B cell (primary cell): Measurements from ENCODE around the gene SLC38A10. TPM values are rescaled to one million over a fixed set of nuclear protein-coding genes. Genes with fewer than 3 reads are reported as not detected.
A peak's percentile ranks its signal among the peaks of the same experiment; 100 is the strongest.

Experiments
- ATAC-seq: fragments of 200-7000 bp; cut with Tn5 transposase; one replicate; pipeline ENCODE4 v1.10.0; 2021; ENCODE audit warnings: low read depth, mild to moderate bottlenecking, moderate number of reproducible peaks, moderate library complexity
- CTCF ChIA-PET: fragments of 350-600 bp; sonication (Branson Sonifier 250); formaldehyde crosslinking; loops from one replicate; lab custom pipeline; 2021; ENCODE audit warnings: antibody characterized with exemption, inconsistent platforms; lab: Charles Lee
- POLR2A ChIA-PET: fragments of 350-600 bp; sonication (Branson Sonifier 250); formaldehyde crosslinking; loops from one replicate; lab custom pipeline; 2021; ENCODE audit warnings: antibody characterized with exemption; lab: Charles Lee
- DNase-seq: peaks from one replicate; pipeline ENCODE4 v3.0.0; 2013
- H2AFZ ChIP-seq: 2 replicates; pipeline ENCODE4 v1.6.1; 2012; ENCODE audit warnings: mild to moderate bottlenecking, low read depth, low read length; ENCODE audit not compliant: insufficient read depth, poor library complexity, severe bottlenecking
- H3K27ac ChIP-seq, 2 donors: 1 replicate in 1 of 2; 2 replicates in 1 of 2; pipeline ENCODE4 v1.5.1; 2012 to 2013; ENCODE audit warnings: low read length in 2 of 2, mild to moderate bottlenecking in 2 of 2, moderate library complexity in 1 of 2
- H3K27me3 ChIP-seq, 4 experiments: fragments of 200-600 bp in 1 of 4; sonication (generic) in 1 of 4; replicated peaks in 1 of 4; 1 replicate in 2 of 4; 2 replicates in 2 of 4; pipeline versions ENCODE4 v1.6.1 to v1.7.0; 2013 to 2016; ENCODE audit warnings: low read length in 3 of 4, mild to moderate bottlenecking in 2 of 4, mixed read lengths in 1 of 4, moderate library complexity in 1 of 4; ENCODE audit not compliant: insufficient read depth in 4 of 4, control insufficient read depth in 3 of 4; ENCODE audit errors: control extremely low read depth in 1 of 4
- H3K36me3 ChIP-seq, 2 experiments: replicated peaks in 1 of 2; 1 replicate in 1 of 2; 2 replicates in 1 of 2; pipeline versions ENCODE4 v1.6.1 to v1.7.1; 2013; ENCODE audit warnings: low read length in 1 of 2; ENCODE audit not compliant: insufficient read depth in 2 of 2, control insufficient read depth in 1 of 2; ENCODE audit errors: control extremely low read depth in 1 of 2, extremely low read depth in 1 of 2
- H3K4me1 ChIP-seq, 2 donors: fragments of 200-600 bp in 1 of 2; sonication (generic) in 1 of 2; 1 replicate in 1 of 2; 2 replicates in 1 of 2; pipeline versions ENCODE4 v1.5.1 to v1.6.1; 2013 to 2017; ENCODE audit warnings: low read length in 2 of 2; ENCODE audit not compliant: control insufficient read depth in 2 of 2, insufficient read depth in 2 of 2
- H3K4me2 ChIP-seq: replicated peaks from 2 replicates; pipeline ENCODE3; 2012; ENCODE audit warnings: mild to moderate bottlenecking, low read depth, low read length; ENCODE audit not compliant: poor library complexity, severe bottlenecking
- H3K4me3 ChIP-seq, 5 experiments: fragments of 200-600 bp in 1 of 5; sonication (generic) in 1 of 5; 1 replicate in 3 of 5; 2 replicates in 2 of 5; pipeline versions ENCODE4 v1.5.1 to v1.7.0; 2011 to 2016; ENCODE audit warnings: low read length in 4 of 5, mild to moderate bottlenecking in 4 of 5, low read depth in 2 of 5, control low read depth in 1 of 5, moderate library complexity in 1 of 5; ENCODE audit not compliant: insufficient read depth in 1 of 5; ENCODE audit errors: control extremely low read depth in 1 of 5, extremely low read depth in 1 of 5
- H3K79me2 ChIP-seq: fragments of 200-600 bp; sonication (generic); one replicate; pipeline ENCODE4 v1.6.0; 2016; ENCODE audit warnings: low read length; ENCODE audit not compliant: control insufficient read depth, insufficient read depth
- H3K9ac ChIP-seq: fragments of 200-600 bp; sonication (generic); 2 replicates; pipeline ENCODE4 v1.6.1; 2017; ENCODE audit warnings: mild to moderate bottlenecking, low read length, moderate library complexity
- H3K9me3 ChIP-seq, 3 donors: one replicate each; pipeline versions ENCODE4 v1.6.1 to v1.7.1; 2013; ENCODE audit warnings: low read length in 2 of 3; ENCODE audit not compliant: control insufficient read depth in 2 of 3, insufficient read depth in 1 of 3; ENCODE audit errors: control extremely low read depth in 1 of 3
- H4K20me1 ChIP-seq: 2 replicates; pipeline ENCODE4 v1.6.0; 2012; ENCODE audit warnings: mild to moderate bottlenecking, low read length; ENCODE audit not compliant: insufficient read depth, control insufficient read depth, poor library complexity, severe bottlenecking
- H3K27ac Mint-ChIP-seq: one replicate; pipeline ENCODE4 v1.8.0; 2021; ENCODE audit warnings: mixed read lengths
- H3K27me3 Mint-ChIP-seq: one replicate; pipeline ENCODE4 v1.8.0; 2021; ENCODE audit warnings: mixed read lengths
- H3K4me1 Mint-ChIP-seq: one replicate; pipeline ENCODE4 v1.8.0; 2021; ENCODE audit warnings: mixed read lengths
- H3K4me3 Mint-ChIP-seq: one replicate; pipeline ENCODE4 v1.8.0; 2021; ENCODE audit warnings: mixed read lengths
- H3K9me3 Mint-ChIP-seq: one replicate; pipeline ENCODE4 v1.8.0; 2022; ENCODE audit warnings: mixed read lengths; ENCODE audit not compliant: insufficient read depth
- EZH2 ChIP-seq: IDR thresholded peaks from 2 replicates; pipeline ENCODE4 v1.6.1; 2012; ENCODE audit warnings: borderline replicate concordance, low read depth, mild to moderate bottlenecking, moderate library complexity, low read length; ENCODE audit not compliant: insufficient read depth, poor library complexity, severe bottlenecking
- WGBS: methylation state at CpG from one replicate; pipeline ENCODE4 v1.1.5; 2013; ENCODE audit warnings: missing lambda C conversion rate; ENCODE audit not compliant: insufficient coverage; 5-methylcytosine and 5-hydroxymethylcytosine counted together
- intact Hi-C: fragments of 100-400 bp; cut with micrococcal nuclease; formaldehyde crosslinking; loops from one replicate; pipeline ENCODE4 v1.10.0; 2022
- polyA plus RNA-seq: library from polyadenylated mRNA; depleted of rRNA; stranded (reverse); fragments of >200 nt; gene quantifications from 2 replicates; pipeline ENCODE4 v1.2.3, GENCODE V29; 2012
- total RNA-seq, 2 donors: library from RNA; stranded (reverse); fragments of 120-200 nt in 1 of 2; gene quantifications; 1 replicate in 1 of 2; 2 replicates in 1 of 2; pipeline versions ENCODE4 v1.2.3 to v1.2.4, GENCODE V29; 2013 to 2022
- TF ChIP-seq, protein P1 (sequence below): fragments of 200-600 bp; IDR thresholded peaks from one replicate; pipeline ENCODE4 v1.8.0; 2022; ENCODE audit warnings: antibody characterized with exemption, mild to moderate bottlenecking

The SLC38A10 gene
- total and polyA plus RNA-seq, 2 donors (not counting 1 experiment from before 2014, with no cell fraction given) = 76.1 to 104 TPM

DNA sequence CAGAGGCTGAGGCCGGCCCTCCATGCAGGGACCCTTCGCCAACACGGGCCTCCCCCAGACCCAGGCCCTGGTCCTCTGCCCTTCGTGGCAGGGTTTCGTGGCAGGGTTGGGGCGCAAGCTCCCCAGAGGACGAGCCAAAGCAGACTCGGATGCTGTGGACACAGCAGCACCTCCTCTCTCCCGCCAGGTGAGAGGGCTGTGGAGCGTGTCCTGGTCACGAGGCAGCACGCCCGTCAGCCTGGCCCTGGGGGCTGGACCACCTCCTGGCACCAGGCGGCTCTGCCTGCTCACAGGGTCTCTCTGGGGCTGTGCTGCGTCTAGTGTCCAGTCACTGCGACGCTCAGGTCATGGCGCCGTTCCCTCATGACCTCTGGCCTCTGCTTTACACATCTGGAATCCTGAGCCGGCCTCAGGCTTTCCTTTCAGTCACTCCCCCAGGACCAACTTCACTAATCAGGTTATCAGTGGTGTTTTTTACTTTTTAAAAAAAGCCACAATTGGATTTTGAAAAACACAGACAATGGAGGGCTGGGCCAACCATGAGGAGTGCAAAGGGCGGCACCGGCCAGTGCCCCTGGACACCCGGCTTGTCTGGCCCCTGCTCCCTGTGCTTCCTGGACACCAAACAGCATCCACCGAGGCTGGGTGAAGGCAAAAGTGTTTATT lies 50.6 kb downstream of the SLC38A10 start:
- no peak overlapping the region for H3K4me2 ChIP-seq
- H3K79me2 ChIP-seq = peaks cover 23% of the 10 kb centered on the region
- H3K4me1 Mint-ChIP-seq = peaks cover 26% of the 10 kb centered on the region
- H3K9me3 Mint-ChIP-seq = no peaks in the 10 kb centered on the region
- H3K36me3 ChIP-seq = peaks cover 0 to 8% of the 10 kb centered on the region in 2 experiments
- H2AFZ ChIP-seq = no peak overlapping the region
- H3K27me3 ChIP-seq = no peaks in the 10 kb centered on the region
- H3K9ac ChIP-seq = no peak overlapping the region
- ATAC-seq = no peak
- no peak overlapping the region for H3K4me3 Mint-ChIP-seq
- peaks cover 7 to 13% of the 10 kb centered on the region in 2 donors for H3K4me1 ChIP-seq
- POLR2A ChIA-PET = no interaction called here
- no peaks in the 10 kb centered on the region for H3K27me3 Mint-ChIP-seq
- DNase-seq = peak; percentile 25
- peaks cover 46% of the 10 kb centered on the region for H4K20me1 ChIP-seq
- TF ChIP-seq, protein P1, sequence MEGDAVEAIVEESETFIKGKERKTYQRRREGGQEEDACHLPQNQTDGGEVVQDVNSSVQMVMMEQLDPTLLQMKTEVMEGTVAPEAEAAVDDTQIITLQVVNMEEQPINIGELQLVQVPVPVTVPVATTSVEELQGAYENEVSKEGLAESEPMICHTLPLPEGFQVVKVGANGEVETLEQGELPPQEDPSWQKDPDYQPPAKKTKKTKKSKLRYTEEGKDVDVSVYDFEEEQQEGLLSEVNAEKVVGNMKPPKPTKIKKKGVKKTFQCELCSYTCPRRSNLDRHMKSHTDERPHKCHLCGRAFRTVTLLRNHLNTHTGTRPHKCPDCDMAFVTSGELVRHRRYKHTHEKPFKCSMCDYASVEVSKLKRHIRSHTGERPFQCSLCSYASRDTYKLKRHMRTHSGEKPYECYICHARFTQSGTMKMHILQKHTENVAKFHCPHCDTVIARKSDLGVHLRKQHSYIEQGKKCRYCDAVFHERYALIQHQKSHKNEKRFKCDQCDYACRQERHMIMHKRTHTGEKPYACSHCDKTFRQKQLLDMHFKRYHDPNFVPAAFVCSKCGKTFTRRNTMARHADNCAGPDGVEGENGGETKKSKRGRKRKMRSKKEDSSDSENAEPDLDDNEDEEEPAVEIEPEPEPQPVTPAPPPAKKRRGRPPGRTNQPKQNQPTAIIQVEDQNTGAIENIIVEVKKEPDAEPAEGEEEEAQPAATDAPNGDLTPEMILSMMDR = no peak
- no peak for TF ChIP-seq EZH2
- no peak overlapping the region for H3K4me3 ChIP-seq
- no peak overlapping the region for H3K27ac Mint-ChIP-seq
- CTCF ChIA-PET = interaction anchor here (1.1 kb wide), 1 partner anchor 102 kb away, joined by 5 read pairs; no protein-coding TSS in a partner anchor
- no peaks in the 10 kb centered on the region for H3K9me3 ChIP-seq
- 76% methylated on average over 21 of the region's 24 CpGs for WGBS
- no peak overlapping the region for H3K27ac ChIP-seq
- intact Hi-C loops = no loop called here

- 96% methylated on average over 9 of the region's 10 CpGs for WGBS
- DNase-seq = no peak
- no peak overlapping the region for H3K27ac Mint-ChIP-seq
Observed at GRCh38 chr17:81243333-81243664, 51.8 kb downstream of the SLC38A10 start.

More at GRCh38 chr17:81243333-81243664, 51.8 kb downstream of the SLC38A10 start:
- Histone ChIP-seq H3K27me3 (no peaks in the 10 kb centered on the region), H3K9ac (no peak overlapping the region), H3K27ac (no peak overlapping the region), H3K36me3 (peaks cover 0 to 6% of the 10 kb centered on the region in 2 experiments), H3K4me1 (peaks cover 8 to 15% of the 10 kb centered on the region in 2 donors), H3K4me3 (no peak overlapping the region), H2AFZ (no peak overlapping the region), H3K4me2 (no peak overlapping the region), H3K79me2 (peaks cover 33% of the 10 kb centered on the region), H4K20me1 (peaks cover 50% of the 10 kb centered on the region), H3K9me3 (peaks cover 0 to 3% (median 0%) of the 10 kb centered on the region in 3 donors)
- Mint-ChIP-seq H3K27me3 (no peaks in the 10 kb centered on the region), H3K9me3 (no peaks in the 10 kb centered on the region), H3K4me3 (no peak overlapping the region), H3K4me1 (peaks cover 29% of the 10 kb centered on the region)
- ChIA-PET POLR2A (no interaction called here), CTCF (interaction anchor here (5.6 kb wide), 1 partner anchor 100 kb away, joined by 43 read pairs; no protein-coding TSS in a partner anchor)
- TF ChIP-seq EZH2 = no peak
- TF ChIP-seq, protein P1 = no peak
- no peak for ATAC-seq
- intact Hi-C loops = no loop called here
